K562 treated with DMSO at 1 percent for 12 hours (cell line): ENCODE measurements around the gene COPS6. TPM values are rescaled to one million over a fixed set of nuclear protein-coding genes. Genes with fewer than 3 reads are reported as not detected.

Experiments used
- total RNA-seq: library from RNA; unstranded; fragments of 300-600 nt; gene quantifications from 2 replicates; pipeline ENCODE4 v1.2.3, GENCODE V29; 2022; ENCODE audit not compliant: insufficient read depth

The COPS6 gene
- 137 and 153 TPM in 2 replicates for total RNA-seq

DNA sequence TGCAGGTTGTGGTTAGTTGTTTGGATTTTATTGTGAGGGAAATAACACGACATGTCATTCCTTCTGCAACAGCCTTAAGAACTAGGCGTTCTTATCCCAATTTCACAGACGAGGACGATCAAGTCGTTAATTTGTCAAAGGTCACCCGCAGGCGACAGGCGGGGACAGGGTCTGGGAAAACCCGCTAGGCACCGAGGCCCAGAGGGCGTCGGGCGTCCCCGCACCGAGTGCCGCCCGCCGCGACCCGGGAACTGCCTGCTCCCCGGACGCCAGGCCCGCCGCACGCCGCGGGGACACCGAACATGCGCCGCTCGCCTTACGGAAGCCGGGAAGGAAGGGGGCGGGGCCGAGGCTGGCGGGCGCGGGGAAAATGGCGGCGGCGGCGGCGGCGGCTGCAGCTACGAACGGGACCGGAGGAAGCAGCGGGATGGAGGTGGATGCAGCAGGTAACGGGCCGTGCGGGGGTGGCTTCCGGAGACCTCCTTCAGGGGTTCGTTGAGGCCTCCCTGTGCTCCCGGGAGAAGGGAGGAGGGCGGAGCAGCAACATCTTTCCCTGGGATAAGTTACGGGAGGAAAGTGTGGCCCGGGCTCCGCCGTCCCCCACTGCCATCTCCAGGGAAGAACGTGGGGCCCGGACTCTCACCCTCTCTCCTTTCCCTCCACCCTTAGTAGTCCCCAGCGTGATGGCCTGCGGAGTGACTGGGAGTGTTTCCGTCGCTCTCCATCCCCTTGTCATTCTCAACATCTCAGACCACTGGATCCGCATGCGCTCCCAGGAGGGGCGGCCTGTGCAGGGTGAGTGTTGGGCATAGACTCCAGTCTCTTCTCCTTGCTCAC is at the start of gene COPS6:
TSS of gene COPS6 (plus strand) at position 349 of the 837 bp plus-strand sequence. CDS start at position 371, 22 bp downstream.

DNA sequence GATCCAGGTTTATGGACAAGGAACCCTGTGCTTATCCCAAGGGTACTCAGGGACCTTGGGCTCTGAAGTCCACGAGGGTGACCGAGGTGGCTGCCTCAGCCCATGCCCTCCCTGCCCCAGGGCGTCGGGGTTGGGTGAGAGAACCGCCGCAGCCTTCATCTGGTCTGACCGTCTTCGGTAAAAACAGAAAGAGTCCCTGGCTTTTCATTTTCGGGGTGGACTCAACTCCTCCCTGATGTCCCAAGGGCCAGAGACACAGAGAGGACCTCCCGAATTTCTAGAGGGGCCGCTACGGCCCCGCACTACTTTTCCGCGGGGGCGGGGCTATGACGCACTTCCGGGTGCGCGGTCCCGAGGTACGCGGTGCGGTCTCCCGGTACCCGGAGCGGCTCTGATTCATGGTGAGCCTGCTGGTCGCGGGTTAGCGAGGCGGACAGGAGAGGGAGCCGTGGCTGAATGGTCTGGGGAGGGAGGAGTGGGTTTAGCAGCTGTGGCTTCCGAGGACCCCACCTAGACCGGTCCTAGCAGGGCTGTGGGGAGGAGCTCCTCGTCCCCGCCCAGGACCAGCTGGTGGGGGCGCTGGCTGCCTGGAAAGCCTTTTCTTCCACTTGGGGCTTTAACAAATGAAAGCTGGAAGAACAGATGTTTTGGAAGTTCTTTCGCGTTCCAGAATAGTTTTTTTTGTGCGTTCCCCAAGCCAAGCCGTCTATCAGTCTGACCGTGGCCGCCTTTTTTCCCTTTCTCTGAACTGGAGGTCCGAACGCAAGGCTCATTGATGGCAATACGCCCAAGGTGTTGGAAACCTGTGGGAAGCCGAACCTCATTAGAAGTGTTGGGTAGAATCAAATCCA is 39.1 kb upstream of the COPS6 start, which contains the start of gene ZSCAN21:
TSS of gene ZSCAN21 (plus strand) at position 334 of the 851 bp plus-strand sequence. CDS start 7,233 bp downstream, outside the sequence.

DNA sequence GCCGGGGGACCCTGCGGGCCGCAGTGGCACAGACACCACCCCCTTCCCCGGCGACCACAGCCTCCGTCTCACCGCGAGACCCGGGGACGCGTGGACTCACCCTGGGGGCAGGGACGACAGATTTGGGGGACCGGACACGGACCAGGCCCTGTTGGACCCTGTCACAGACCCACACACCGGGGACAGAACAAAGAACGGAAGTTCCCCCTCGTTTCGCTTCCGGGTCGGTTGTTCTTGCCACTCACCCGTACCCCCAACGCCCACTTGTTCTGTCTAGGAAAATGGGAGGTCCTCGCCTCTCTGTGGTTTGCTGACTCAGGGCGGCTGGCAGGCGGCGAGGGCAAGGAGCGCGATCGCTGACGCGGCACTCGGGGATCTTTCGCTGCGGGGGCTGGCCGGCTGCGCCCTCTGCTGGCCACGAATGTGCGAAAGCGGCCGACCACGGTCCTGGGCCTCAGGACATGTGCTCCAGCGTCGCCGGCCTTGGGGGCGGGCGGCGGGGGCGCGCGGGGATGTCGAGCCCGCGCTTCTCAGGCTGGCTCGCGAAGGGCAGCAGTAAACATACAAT is 7.2 kb upstream of the COPS6 start, which contains the start of gene ZNF3:
TSS of gene ZNF3 (minus strand) at position 189 of the 568 bp plus-strand sequence. CDS start 4,366 bp downstream, outside the sequence.

DNA sequence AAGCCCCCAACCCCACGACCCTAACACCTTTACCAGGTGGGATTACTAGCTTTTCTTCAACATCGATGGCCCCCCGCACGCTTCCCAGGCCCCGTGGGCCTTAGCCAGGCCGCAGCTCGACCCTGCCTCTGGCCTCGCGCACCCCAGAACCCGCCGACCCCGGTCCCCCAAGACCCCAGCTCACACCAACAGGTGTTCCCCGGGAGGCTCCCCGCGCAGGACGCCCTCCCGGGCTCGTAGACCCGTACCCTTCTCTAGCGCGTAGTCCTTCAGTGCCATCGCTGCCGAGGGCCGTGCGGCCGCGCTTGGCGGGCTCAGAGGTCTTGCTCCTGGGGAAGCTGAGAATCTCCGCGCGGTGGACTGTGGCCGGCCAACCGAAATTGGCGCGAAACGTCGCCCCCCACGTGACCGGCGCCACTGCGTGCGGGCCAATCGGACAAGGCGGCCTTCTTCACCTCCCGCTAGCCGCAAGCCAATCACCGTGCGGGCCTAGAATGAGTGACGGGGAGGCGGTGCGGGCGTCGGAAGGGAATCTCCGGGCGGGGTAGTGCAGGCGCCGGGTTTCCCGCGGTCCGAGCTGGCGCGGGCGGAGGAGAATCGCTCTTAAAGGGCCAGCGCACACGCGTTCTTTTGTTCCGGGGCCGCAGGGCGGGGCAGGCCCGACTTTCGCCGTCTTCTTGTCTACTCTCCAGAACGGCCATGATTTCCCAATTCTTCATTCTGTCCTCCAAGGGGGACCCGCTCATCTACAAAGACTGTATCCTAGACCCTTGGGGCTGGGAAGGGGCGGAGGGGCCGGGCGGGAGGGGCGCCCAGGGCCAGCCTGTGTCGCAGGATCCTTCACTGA is 12.5 kb downstream of the COPS6 start, which contains the start of the genes AP4M1 and MCM7:
TSS of gene AP4M1 (plus strand) at position 628 of the 847 bp plus-strand sequence. CDS start at position 700, 72 bp downstream.
TSS of gene MCM7 (minus strand) at position 382 of the 847 bp plus-strand sequence. CDS start at position 279, 103 bp downstream.

DNA sequence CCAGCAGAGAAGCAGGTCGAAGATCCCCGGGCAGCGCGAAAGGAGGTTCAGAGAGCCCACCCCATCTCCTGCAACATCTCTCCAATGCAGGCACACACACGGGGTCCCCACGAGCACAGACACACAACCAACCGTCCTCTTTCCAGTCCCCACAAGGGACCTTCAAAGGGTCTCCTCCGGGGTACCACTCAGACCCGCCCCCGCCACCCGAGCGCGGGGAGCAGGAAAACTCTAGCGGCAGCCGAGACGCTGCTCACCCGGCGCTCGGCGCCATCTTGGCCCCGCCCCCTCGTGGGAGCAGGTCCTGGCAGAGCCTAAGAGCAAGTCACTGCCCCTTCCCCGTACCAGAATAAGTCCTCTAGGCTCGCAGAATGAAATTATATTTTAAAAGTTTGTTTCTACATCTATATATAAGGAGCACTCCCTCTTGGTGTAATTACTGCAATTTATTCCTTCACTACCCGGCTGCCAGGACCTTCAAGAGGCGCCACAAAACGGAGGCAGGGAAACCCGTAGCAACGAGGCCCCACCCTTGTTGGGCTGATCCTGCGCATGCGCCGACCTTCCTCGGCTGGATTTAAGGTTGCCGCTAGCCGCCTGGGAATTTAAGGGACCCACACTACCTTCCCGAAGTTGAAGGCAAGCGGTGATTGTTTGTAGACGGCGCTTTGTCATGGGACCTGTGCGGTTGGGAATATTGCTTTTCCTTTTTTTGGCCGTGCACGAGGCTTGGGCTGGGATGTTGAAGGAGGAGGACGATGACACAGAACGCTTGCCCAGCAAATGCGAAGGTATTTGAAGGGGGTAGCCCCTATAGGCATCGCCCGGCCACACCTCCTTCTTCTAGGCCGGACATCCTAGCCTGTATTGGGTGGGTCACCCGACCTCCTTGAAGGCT is 30.6 kb downstream of the COPS6 start, which contains the start of the genes CNPY4 and TAF6:
TSS of gene CNPY4 (plus strand) at position 563 of the 898 bp plus-strand sequence. CDS start at position 674, 111 bp downstream.
TSS of gene TAF6 (minus strand) at position 287 of the 898 bp plus-strand sequence. CDS start 5,149 bp downstream, outside the sequence.

DNA sequence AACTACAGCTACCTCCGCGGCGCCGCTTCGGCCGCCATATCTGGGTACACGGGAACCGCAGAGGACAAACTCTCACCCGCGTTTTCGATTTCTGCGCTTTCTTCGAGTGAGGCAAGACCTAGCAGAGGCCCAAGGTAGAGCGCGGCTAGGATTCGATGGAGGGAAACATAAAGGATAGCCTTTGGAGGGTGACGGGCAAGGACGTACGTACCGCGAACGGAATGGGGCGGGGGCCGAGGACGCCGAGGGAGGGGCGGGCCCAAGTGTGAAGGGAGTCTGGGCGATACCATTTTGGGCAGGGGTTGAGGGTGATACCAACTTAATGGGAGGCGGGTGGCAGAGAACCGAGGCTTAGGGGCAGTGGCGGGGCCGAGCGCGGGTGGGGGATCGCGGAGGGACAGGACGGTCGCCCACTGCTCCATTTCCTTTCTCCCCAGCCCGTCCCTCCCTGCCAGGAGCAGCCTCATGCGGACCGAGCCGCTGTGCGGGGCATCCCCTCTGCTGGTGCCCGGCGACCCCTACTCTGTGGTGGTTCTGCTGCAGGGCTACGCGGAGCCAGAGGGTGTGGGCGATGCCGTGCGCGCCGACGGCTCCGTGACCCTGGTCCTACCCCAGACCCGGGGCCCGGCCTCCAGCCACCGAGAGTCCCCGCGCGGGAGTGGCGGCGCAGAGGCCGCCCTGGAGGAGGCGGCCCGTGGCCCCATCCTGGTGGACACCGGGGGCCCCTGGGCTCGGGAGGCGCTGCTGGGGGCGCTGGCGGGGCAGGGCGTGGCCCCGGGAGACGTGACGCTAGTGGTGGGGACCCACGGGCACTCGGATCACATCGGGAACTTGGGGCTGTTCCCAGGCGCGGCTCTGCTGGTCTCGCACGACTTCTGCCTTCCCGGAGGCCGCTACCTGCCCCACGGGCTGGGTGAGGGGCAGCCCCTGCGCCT is 38.4 kb downstream of the COPS6 start, which contains the start of gene MBLAC1:
TSS of gene MBLAC1 (plus strand) at position 37 of the 935 bp plus-strand sequence. CDS start at position 466, 429 bp downstream.

Other genes with a start within 250 kb of the COPS6 start
- gene OR2AE1, start 211.9 kb upstream of the COPS6 start, total RNA-seq: not detected in 2 replicates
- gene TRIM4, start 169.4 kb upstream of the COPS6 start, total RNA-seq: 22.1 and 47.3 TPM in 2 replicates
- not detected in 2 replicates for gene GJC3, start 159.3 kb upstream of the COPS6 start, total RNA-seq
- gene AZGP1, start 112.9 kb upstream of the COPS6 start, total RNA-seq: not detected in 2 replicates
- 7.7 and 24.0 TPM in 2 replicates for gene ZKSCAN1, start 73.4 kb upstream of the COPS6 start, total RNA-seq
- 8.9 and 17.0 TPM in 2 replicates for gene ZSCAN21, start 39.2 kb upstream of the COPS6 start, total RNA-seq
- gene ZNF3, start 7.2 kb upstream of the COPS6 start, total RNA-seq: 20.8 and 32.0 TPM in 2 replicates
- 428 and 455 TPM in 2 replicates for gene MCM7, start 12.4 kb downstream of the COPS6 start, total RNA-seq
- gene AP4M1, start 12.7 kb downstream of the COPS6 start, total RNA-seq: 17.2 and 19.9 TPM in 2 replicates
- gene TAF6, start 30.4 kb downstream of the COPS6 start, total RNA-seq: 54.3 and 104 TPM in 2 replicates
- 9.2 and 11.9 TPM in 2 replicates for gene CNPY4, start 30.7 kb downstream of the COPS6 start, total RNA-seq
- 4.0 and 6.1 TPM in 2 replicates for gene MBLAC1, start 38.0 kb downstream of the COPS6 start, total RNA-seq
- 285 and 449 TPM in 2 replicates for gene LAMTOR4, start 59.9 kb downstream of the COPS6 start, total RNA-seq
- gene TRAPPC14, start 69.8 kb downstream of the COPS6 start, total RNA-seq: 36.9 and 43.3 TPM in 2 replicates
- gene GAL3ST4, start 79.6 kb downstream of the COPS6 start, total RNA-seq: 5.9 and 6.2 TPM in 2 replicates
- 0.52 and 6.1 TPM in 2 replicates for gene GPC2, start 88.4 kb downstream of the COPS6 start, total RNA-seq
- gene STAG3, start 88.9 kb downstream of the COPS6 start, total RNA-seq: 3.4 and 9.1 TPM in 2 replicates
- gene PVRIG, start 131.0 kb downstream of the COPS6 start, total RNA-seq: not detected in 2 replicates
- gene SPDYE3, start 218.7 kb downstream of the COPS6 start, total RNA-seq: 3.3 and 5.8 TPM in 2 replicates